A549 (cell line): ENCODE results near the gene TUG1. TPM values are rescaled to one million over a fixed set of nuclear protein-coding genes. Genes with fewer than 3 reads are reported as not detected.

Experiments
- ATAC-seq, 2 experiments: fragments of 200-7000 bp in 1 of 2; fragments of >200 bp in 1 of 2; cut with Nextera tagmentation in 1 of 2; cut with Tn5 transposase in 1 of 2; 3 replicates each; pipeline versions ENCODE4 v1.8.0 to v1.9.1; 2018 to 2020; ENCODE audit warnings: mild to moderate bottlenecking in 1 of 2, moderate library complexity in 1 of 2
- CTCF ChIA-PET: fragments of 300-600 bp; sonication (Branson Sonifier 250); formaldehyde crosslinking; extraction: SDS; loops from one replicate; lab custom pipeline; 2021; ENCODE audit warnings: antibody characterized with exemption, inconsistent platforms; lab: Yijun Ruan, JAX
- POLR2A ChIA-PET: fragments of 350-600 bp; formaldehyde crosslinking; extraction: SDS; loops from one replicate; lab custom pipeline; 2021; ENCODE audit warnings: antibody characterized with exemption, inconsistent platforms; lab: Yijun Ruan, JAX
- DNase-seq, 2 experiments: peaks; one replicate each; pipeline versions ENCODE4 v3.0.0 to v3.0.0-alpha.2; 2011 to 2016; ENCODE audit warnings: low read depth in 1 of 2, low spot score in 1 of 2
- FAIRE-seq: peaks from 2 replicates; lab custom pipeline; 2011; peaks lifted over from hg19 to GRCh38; lab: Jason Lieb, UNC
- H3K27ac ChIP-seq, 2 experiments: fragments of >200 bp; sonication (Bioruptor Twin); formaldehyde crosslinking; 3 replicates each; pipeline ENCODE4 v1.5.1; 2016 to 2017
- H3K4me1 ChIP-seq: fragments of >200 bp; sonication (Bioruptor Twin); formaldehyde crosslinking; 3 replicates; pipeline ENCODE4 v1.6.1; 2016
- H3K4me2 ChIP-seq: fragments of >200 bp; sonication (Bioruptor Twin); formaldehyde crosslinking; 3 replicates; pipeline ENCODE4 v1.6.1; 2016
- H3K4me3 ChIP-seq: fragments of >200 bp; sonication (Bioruptor Twin); formaldehyde crosslinking; 3 replicates; pipeline ENCODE4 v1.5.1; 2016
- H3K9me3 ChIP-seq: fragments of >200 bp; sonication (Bioruptor Twin); formaldehyde crosslinking; 3 replicates; pipeline ENCODE4 v1.6.1; 2016
- BHLHE40 ChIP-seq: IDR thresholded peaks from 2 replicates; pipeline ENCODE4 v1.6.1; 2012; ENCODE audit warnings: low read depth, low read length, inconsistent platforms
- CBX2 ChIP-seq: fragments of 200-600 bp; sonication (generic); IDR thresholded peaks from 2 replicates; pipeline ENCODE4 v1.6.1; 2016; ENCODE audit warnings: low read depth, mild to moderate bottlenecking, borderline replicate concordance
- CHD4 ChIP-seq: fragments of 200-600 bp; sonication (generic); IDR thresholded peaks from 2 replicates; pipeline ENCODE4 v1.6.1; 2016; ENCODE audit warnings: antibody characterized with exemption, mild to moderate bottlenecking, borderline replicate concordance
- CTCF ChIP-seq: fragments of >200 bp; sonication (Bioruptor Twin); formaldehyde crosslinking; IDR thresholded peaks from 3 replicates; pipeline ENCODE4 v1.5.1; 2016
- E2F6 ChIP-seq: IDR thresholded peaks from 2 replicates; pipeline ENCODE4 v1.6.1; 2012; ENCODE audit warnings: low read depth, borderline replicate concordance
- EHF ChIP-seq: fragments of 250-450 bp; sonication (Bioruptor Pico); IDR thresholded peaks from 2 replicates; pipeline ENCODE4 v1.5.0; 2020; ENCODE audit warnings: mild to moderate bottlenecking
- EHMT2 ChIP-seq: fragments of 200-600 bp; sonication (generic); IDR thresholded peaks from 2 replicates; pipeline ENCODE4 v1.6.1; 2016; ENCODE audit warnings: antibody characterized with exemption, low read depth, mild to moderate bottlenecking, moderate library complexity
- ESRRA ChIP-seq: fragments of 150-350 bp; IDR thresholded peaks from 2 replicates; pipeline ENCODE4 v1.6.1; 2014; ENCODE audit warnings: mild to moderate bottlenecking, low read length, borderline replicate concordance
- FOXS1 ChIP-seq: fragments of 250-450 bp; sonication (Bioruptor Pico); IDR thresholded peaks from 2 replicates; pipeline ENCODE4 v1.5.0; 2020; ENCODE audit warnings: mild to moderate bottlenecking, moderate library complexity
- GATA3 ChIP-seq: IDR thresholded peaks from 2 replicates; pipeline ENCODE4 v1.6.1; 2012; ENCODE audit warnings: borderline replicate concordance
- HES2 ChIP-seq: fragments of >200 bp; sonication (Bioruptor Twin); formaldehyde crosslinking; IDR thresholded peaks from 2 replicates; pipeline ENCODE4 v1.6.1; 2016
- HEYL ChIP-seq: fragments of 250-450 bp; sonication (Bioruptor Pico); IDR thresholded peaks from 2 replicates; pipeline ENCODE4 v1.8.0; 2021; ENCODE audit warnings: mild to moderate bottlenecking, moderate library complexity
- HOXA7 ChIP-seq: fragments of 250-450 bp; sonication (Bioruptor Pico); IDR thresholded peaks from 2 replicates; pipeline ENCODE4 v1.5.0; 2020; ENCODE audit warnings: mild to moderate bottlenecking, moderate library complexity
- JUN ChIP-seq, 2 experiments: fragments of >200 bp; sonication (Bioruptor Twin); formaldehyde crosslinking; IDR thresholded peaks; 2 replicates in 1 of 2; 3 replicates in 1 of 2; pipeline ENCODE4 v1.6.1; 2016 to 2017
- JUNB ChIP-seq: fragments of >200 bp; sonication (Bioruptor Twin); formaldehyde crosslinking; IDR thresholded peaks from 2 replicates; pipeline ENCODE4 v1.6.1; 2016
- MAX ChIP-seq: IDR thresholded peaks from 2 replicates; pipeline ENCODE4 v1.6.1; 2012
- PBX3 ChIP-seq: IDR thresholded peaks from 2 replicates; pipeline ENCODE4 v1.6.1; 2012
- POLR2A ChIP-seq: IDR thresholded peaks from 2 replicates; pipeline ENCODE4 v1.6.1; 2012; ENCODE audit warnings: mild to moderate bottlenecking, low read length
- POLR2AphosphoS2 ChIP-seq: conservative IDR thresholded peaks from 2 replicates; pipeline ENCODE4 v1.6.1; 2012; ENCODE audit warnings: low read length, improper control_type of control experiment, inconsistent platforms
- RNF2 ChIP-seq: fragments of 200-600 bp; sonication (generic); IDR thresholded peaks from 2 replicates; pipeline ENCODE4 v1.6.1; 2016; ENCODE audit warnings: low read depth, mild to moderate bottlenecking, antibody characterized with exemption, moderate library complexity, borderline replicate concordance
- SMC3 ChIP-seq: fragments of >200 bp; sonication (Bioruptor Twin); formaldehyde crosslinking; IDR thresholded peaks from 3 replicates; pipeline ENCODE4 v1.6.1; 2018; ENCODE audit warnings: inconsistent platforms
- TP53 ChIP-seq: fragments of 250-450 bp; sonication (Bioruptor Pico); IDR thresholded peaks from 2 replicates; pipeline ENCODE4 v1.5.0; 2021; ENCODE audit warnings: mild to moderate bottlenecking, moderate library complexity
- USF2 ChIP-seq: fragments of 450-650 bp; IDR thresholded peaks from 2 replicates; pipeline ENCODE4 v1.6.1; 2014; ENCODE audit warnings: antibody characterized with exemption
- WGBS: methylation state at CpG from one replicate; pipeline ENCODE4 v1.1.6; 2017; ENCODE audit errors: missing lambda C conversion rate; 5-methylcytosine and 5-hydroxymethylcytosine counted together
- polyA minus RNA-seq: library from RNA; depleted of rRNA, polyadenylated mRNA; stranded (reverse); fragments of >200 nt; gene quantifications from 2 replicates; pipeline ENCODE4 v1.2.3, GENCODE V29; 2011; rRNA and poly(A)+ RNA removed
- polyA plus RNA-seq, 4 experiments: library from polyadenylated mRNA; depleted of rRNA in 3 of 4; stranded (reverse); fragments of >200 nt; fragmentation: RNase III in 1 of 4; extraction: RNeasy Plus Mini Kit Qiagen cat#74134 plus additional on column Dnase treatment in 1 of 4; gene quantifications; 2 replicates in 3 of 4; 3 replicates in 1 of 4; pipeline ENCODE4 v1.2.3, GENCODE V29; 2011 to 2017

TUG1 gene
- polyA plus RNA-seq (2011; rRNA removed) (104 and 120 TPM in 2 replicates), polyA plus RNA-seq (2017; fragmentation: RNase III; extraction: RNeasy Plus Mini Kit Qiagen cat#74134 plus additional on column Dnase treatment) (29.9 to 33.5 TPM (median 32.1 TPM) in 3 replicates), polyA minus RNA-seq (32.3 and 34.6 TPM in 2 replicates)
- 21.6 and 23.3 TPM in 2 replicates for polyA plus RNA-seq (2012; cell fraction: cytosol; rRNA removed)
- 33.7 and 46.6 TPM in 2 replicates for polyA plus RNA-seq (2012; cell fraction: nucleus; rRNA removed)

GRCh38 chr22:30968924-30969531, at the start of gene TUG1:
Gene TUG1, plus strand, starts transcription at chr22:30969265.
- DNase-seq (peak; percentile 95 to 99), ATAC-seq (peak; percentile 95 to 96), FAIRE-seq (no peak)
- H3K4me2 ChIP-seq: peak within 1 kb of the TSS; percentile 91
- peaks cover 47% of the 10 kb centered on the region for H3K9me3 ChIP-seq
- H3K4me1 ChIP-seq: 0 out of 3 replicates have a peak, but pooled peaks cover 5% of the 10 kb centered on the region
- TF ChIP-seq CHD4: no peak
- TF ChIP-seq CBX2: no peak
- TF ChIP-seq POLR2A: peak; percentile 17; the same call in 1 of the 2 replicates
- TF ChIP-seq BHLHE40: peak; percentile 31; the same call in 1 of the 2 replicates
- TF ChIP-seq GATA3: peak; percentile 10; the same call in 1 of the 2 replicates
- TF ChIP-seq E2F6: peak; percentile 93
- TF ChIP-seq POLR2AphosphoS2: no peak
- TF ChIP-seq USF2: peak; percentile 99
- peak; percentile 74 for TF ChIP-seq MAX
- no peak for TF ChIP-seq CTCF
- TF ChIP-seq PBX3: 0 out of 2 replicates have a peak, but pooled peaks have one; percentile 16
- peak in 1 of 2 experiments; percentile 66; a peak in 2 of 5 replicates for TF ChIP-seq JUN (IDR thresholded peaks at IDR 0.05)
- peak within 1 kb of the TSS; percentile 90 for H3K4me3 ChIP-seq
- H3K27ac ChIP-seq: peak within 1 kb of the TSS; percentile 98 to 99
- 0% methylated on average over 2 of the region's 67 CpGs for WGBS
- ChIA-PET CTCF (interaction anchor here (0.7 to 3.2 kb wide), 11 partner anchors 10 to 259 kb away, joined by 3 to 20 read pairs (median 4); no protein-coding TSS in a partner anchor), POLR2A (interaction anchor here (0.5 to 3.2 kb wide), 12 partner anchors 8 to 244 kb away, joined by 3 to 58 read pairs (median 4); partner anchors contain the start of genes SELENOM and SMTN)

- peak overlapping the region; percentile 58 to 75; a peak in 4 of 6 replicates for H3K27ac ChIP-seq
- peaks cover 4% of the 10 kb centered on the region; the same call in 2 of the 3 replicates for H3K9me3 ChIP-seq
- H3K4me3 ChIP-seq: no peak overlapping the region
- FAIRE-seq (no peak), ATAC-seq (no peak; a peak in 1 of 6 replicates), DNase-seq (no peak)
- H3K4me1 ChIP-seq: peaks cover 14% of the 10 kb centered on the region; the same call in 1 of the 3 replicates
- POLR2A ChIA-PET: interaction anchor here (0.6 kb wide), 1 partner anchor 155 kb away, joined by 3 read pairs; no protein-coding TSS in a partner anchor
- TF ChIP-seq JUNB: no peak
- no peak for TF ChIP-seq RNF2
- no peak for TF ChIP-seq HEYL (CRISPR knock-in tag)
- TF ChIP-seq HOXA7: no peak
- no peak for TF ChIP-seq EHF
- no peak for TF ChIP-seq HES2
- no peak for TF ChIP-seq FOXS1 (CRISPR knock-in tag)
- TF ChIP-seq ESRRA: no peak
- TF ChIP-seq GATA3: no peak
- TF ChIP-seq EHMT2: no peak
- TF ChIP-seq TP53 (CRISPR knock-in tag): no peak
- TF ChIP-seq SMC3: no peak
- CTCF ChIA-PET: interaction anchor here (0.6 to 9.6 kb wide), 38 partner anchors 10 to 408 kb away, joined by 3 to 138 read pairs (median 5); partner anchors contain the start of genes MORC2 and TUG1
- 71% methylated on average over 7 of the region's 7 CpGs for WGBS
- H3K4me2 ChIP-seq: no peak overlapping the region
Observed at GRCh38 chr22:30919973-30920372, 49.1 kb upstream of the TUG1 start.
